ENCODE results near the gene NTSR1.

- TF ChIP-seq EZH2 (IDR thresholded peaks at IDR 0.05), result no peak
- TF ChIP-seq, protein P1, sequence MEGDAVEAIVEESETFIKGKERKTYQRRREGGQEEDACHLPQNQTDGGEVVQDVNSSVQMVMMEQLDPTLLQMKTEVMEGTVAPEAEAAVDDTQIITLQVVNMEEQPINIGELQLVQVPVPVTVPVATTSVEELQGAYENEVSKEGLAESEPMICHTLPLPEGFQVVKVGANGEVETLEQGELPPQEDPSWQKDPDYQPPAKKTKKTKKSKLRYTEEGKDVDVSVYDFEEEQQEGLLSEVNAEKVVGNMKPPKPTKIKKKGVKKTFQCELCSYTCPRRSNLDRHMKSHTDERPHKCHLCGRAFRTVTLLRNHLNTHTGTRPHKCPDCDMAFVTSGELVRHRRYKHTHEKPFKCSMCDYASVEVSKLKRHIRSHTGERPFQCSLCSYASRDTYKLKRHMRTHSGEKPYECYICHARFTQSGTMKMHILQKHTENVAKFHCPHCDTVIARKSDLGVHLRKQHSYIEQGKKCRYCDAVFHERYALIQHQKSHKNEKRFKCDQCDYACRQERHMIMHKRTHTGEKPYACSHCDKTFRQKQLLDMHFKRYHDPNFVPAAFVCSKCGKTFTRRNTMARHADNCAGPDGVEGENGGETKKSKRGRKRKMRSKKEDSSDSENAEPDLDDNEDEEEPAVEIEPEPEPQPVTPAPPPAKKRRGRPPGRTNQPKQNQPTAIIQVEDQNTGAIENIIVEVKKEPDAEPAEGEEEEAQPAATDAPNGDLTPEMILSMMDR (IDR thresholded peaks at IDR 0.05), result no peak
These were observed 32.6 kb downstream of the NTSR1 start for GRCh38 chr20:62741191-62741691.

Data from neural progenitor cell (in vitro differentiated cells).